Osteoblast (primary cell): ENCODE data around the gene METAP1D. TPM values are rescaled to one million over a fixed set of nuclear protein-coding genes. Genes with fewer than 3 reads are reported as not detected.

Experiments used
- DNase-seq: peaks from one replicate; pipeline ENCODE4 v3.0.0; 2011; ENCODE audit warnings: low spot score, mixed read lengths; ENCODE audit not compliant: insufficient read length; ENCODE audit errors: missing footprints
- H2AFZ ChIP-seq: 2 replicates; pipeline ENCODE4 v1.6.0; 2011; ENCODE audit warnings: mild to moderate bottlenecking, low read length
- H3K27ac ChIP-seq: 2 replicates; pipeline ENCODE4 v1.5.1; 2011; ENCODE audit warnings: mild to moderate bottlenecking, low read depth, low read length, moderate library complexity
- H3K27me3 ChIP-seq: 2 replicates; pipeline ENCODE4 v1.6.0; 2012; ENCODE audit warnings: mild to moderate bottlenecking, control low read depth, inconsistent platforms, low read length, moderate library complexity; ENCODE audit not compliant: insufficient read depth
- H3K36me3 ChIP-seq: 2 replicates; pipeline ENCODE4 v1.5.1; 2011; ENCODE audit warnings: mild to moderate bottlenecking, low read length, control low read depth, moderate library complexity; ENCODE audit not compliant: insufficient read depth
- H3K4me1 ChIP-seq: 2 replicates; pipeline ENCODE4 v1.5.1; 2011; ENCODE audit warnings: mild to moderate bottlenecking, low read length, control low read depth, moderate library complexity; ENCODE audit not compliant: insufficient read depth
- H3K4me2 ChIP-seq: 2 replicates; pipeline ENCODE4 v1.6.0; 2011; ENCODE audit warnings: mild to moderate bottlenecking, low read length; ENCODE audit not compliant: insufficient read depth
- H3K4me3 ChIP-seq: fragments of 200-600 bp; sonication (generic); 3 replicates; pipeline ENCODE4 v1.5.1; 2012; ENCODE audit warnings: mild to moderate bottlenecking, low read length, inconsistent platforms; ENCODE audit not compliant: insufficient read depth
- H3K79me2 ChIP-seq: 2 replicates; pipeline ENCODE4 v1.6.0; 2012; ENCODE audit warnings: mild to moderate bottlenecking, low read length, control low read depth, inconsistent platforms; ENCODE audit not compliant: insufficient read depth
- H3K9me3 ChIP-seq: 2 replicates; pipeline ENCODE4 v1.5.1; 2011; ENCODE audit warnings: low read depth, low read length, control low read depth
- H4K20me1 ChIP-seq: 2 replicates; pipeline ENCODE4 v1.6.0; 2012; ENCODE audit warnings: mild to moderate bottlenecking, low read length, control low read depth; ENCODE audit not compliant: insufficient read depth
- total RNA-seq: library from RNA; depleted of rRNA; stranded (reverse); fragments of >200 nt; gene quantifications from 2 replicates; pipeline ENCODE4 v1.2.3, GENCODE V29; 2012
- TF ChIP-seq, protein P1 (sequence below): IDR thresholded peaks from 2 replicates; pipeline ENCODE4 v1.5.1; 2011; ENCODE audit warnings: mild to moderate bottlenecking, low read depth, low read length, moderate library complexity; ENCODE audit errors: extremely low read depth

METAP1D gene
- total RNA-seq, 1 donor, result 11.2 TPM

GRCh38 chr2:172102391-172103359 lies 102.9 kb downstream of the METAP1D start, which contains the start of gene DLX2:
TSS of gene DLX2 (minus strand) at chr2:172102900. CDS start at chr2:172102538, 362 bp downstream.
- H4K20me1 ChIP-seq, result no peaks in the 10 kb centered on the region
- peaks cover 24% of the 10 kb centered on the region for H3K79me2 ChIP-seq
- DNase-seq, result peak; percentile 98
- H3K4me1 ChIP-seq, result peaks cover 44% of the 10 kb centered on the region
- no peaks in the 10 kb centered on the region for H3K27me3 ChIP-seq
- peak within 1 kb of the TSS; percentile 99 for H3K4me2 ChIP-seq
- peak within 1 kb of the TSS; percentile 94 for H2AFZ ChIP-seq
- peak within 1 kb of the TSS; percentile 54 for H3K27ac ChIP-seq
- H3K4me3 ChIP-seq, result peak within 1 kb of the TSS; percentile 87
- no peaks in the 10 kb centered on the region for H3K9me3 ChIP-seq
- TF ChIP-seq, protein P1, sequence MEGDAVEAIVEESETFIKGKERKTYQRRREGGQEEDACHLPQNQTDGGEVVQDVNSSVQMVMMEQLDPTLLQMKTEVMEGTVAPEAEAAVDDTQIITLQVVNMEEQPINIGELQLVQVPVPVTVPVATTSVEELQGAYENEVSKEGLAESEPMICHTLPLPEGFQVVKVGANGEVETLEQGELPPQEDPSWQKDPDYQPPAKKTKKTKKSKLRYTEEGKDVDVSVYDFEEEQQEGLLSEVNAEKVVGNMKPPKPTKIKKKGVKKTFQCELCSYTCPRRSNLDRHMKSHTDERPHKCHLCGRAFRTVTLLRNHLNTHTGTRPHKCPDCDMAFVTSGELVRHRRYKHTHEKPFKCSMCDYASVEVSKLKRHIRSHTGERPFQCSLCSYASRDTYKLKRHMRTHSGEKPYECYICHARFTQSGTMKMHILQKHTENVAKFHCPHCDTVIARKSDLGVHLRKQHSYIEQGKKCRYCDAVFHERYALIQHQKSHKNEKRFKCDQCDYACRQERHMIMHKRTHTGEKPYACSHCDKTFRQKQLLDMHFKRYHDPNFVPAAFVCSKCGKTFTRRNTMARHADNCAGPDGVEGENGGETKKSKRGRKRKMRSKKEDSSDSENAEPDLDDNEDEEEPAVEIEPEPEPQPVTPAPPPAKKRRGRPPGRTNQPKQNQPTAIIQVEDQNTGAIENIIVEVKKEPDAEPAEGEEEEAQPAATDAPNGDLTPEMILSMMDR, result no peak
- H3K36me3 ChIP-seq, result peaks cover 6% of the 10 kb centered on the region

- peak; percentile 95 for DNase-seq
- H3K36me3 ChIP-seq, result peaks cover 6% of the 10 kb centered on the region
- peaks cover 34% of the 10 kb centered on the region for H3K4me1 ChIP-seq
- H3K79me2 ChIP-seq, result peaks cover 24% of the 10 kb centered on the region
- H3K27me3 ChIP-seq, result no peaks in the 10 kb centered on the region
- peak overlapping the region; percentile 94 for H2AFZ ChIP-seq
- TF ChIP-seq, protein P1, result peak; percentile 93
- peak overlapping the region; percentile 87 for H3K4me3 ChIP-seq
- no peaks in the 10 kb centered on the region for H4K20me1 ChIP-seq
- H3K9me3 ChIP-seq, result no peaks in the 10 kb centered on the region
- H3K27ac ChIP-seq, result no peak overlapping the region
- H3K4me2 ChIP-seq, result peak overlapping the region; percentile 99
Observed at GRCh38 chr2:172103471-172104272, 103.9 kb downstream of the METAP1D start.

- Histone ChIP-seq H3K4me3 (peak overlapping the region; percentile 75), H3K27ac (peak overlapping the region; percentile 28), H3K4me2 (peak overlapping the region; percentile 89), H3K36me3 (peaks cover 4% of the 10 kb centered on the region), H4K20me1 (no peaks in the 10 kb centered on the region), H3K9me3 (no peaks in the 10 kb centered on the region), H3K4me1 (peaks cover 22% of the 10 kb centered on the region), H2AFZ (peak overlapping the region; percentile 92), H3K27me3 (no peaks in the 10 kb centered on the region), H3K79me2 (peaks cover 15% of the 10 kb centered on the region)
- TF ChIP-seq, protein P1, result no peak
- DNase-seq, result peak; percentile 75
Observed at GRCh38 chr2:172105471-172106107, 105.8 kb downstream of the METAP1D start.
